HG03442 (cell line): ENCODE data around the gene MLPH.

Source experiments
- ATAC-seq: cut with Tn5 transposase; IDR thresholded peaks from one replicate; pipeline ENCODE4 v1.9.1; 2021; ENCODE audit warnings: mild to moderate bottlenecking, moderate library complexity; ENCODE audit not compliant: unreplicated experiment

Gene MLPH, protein sequence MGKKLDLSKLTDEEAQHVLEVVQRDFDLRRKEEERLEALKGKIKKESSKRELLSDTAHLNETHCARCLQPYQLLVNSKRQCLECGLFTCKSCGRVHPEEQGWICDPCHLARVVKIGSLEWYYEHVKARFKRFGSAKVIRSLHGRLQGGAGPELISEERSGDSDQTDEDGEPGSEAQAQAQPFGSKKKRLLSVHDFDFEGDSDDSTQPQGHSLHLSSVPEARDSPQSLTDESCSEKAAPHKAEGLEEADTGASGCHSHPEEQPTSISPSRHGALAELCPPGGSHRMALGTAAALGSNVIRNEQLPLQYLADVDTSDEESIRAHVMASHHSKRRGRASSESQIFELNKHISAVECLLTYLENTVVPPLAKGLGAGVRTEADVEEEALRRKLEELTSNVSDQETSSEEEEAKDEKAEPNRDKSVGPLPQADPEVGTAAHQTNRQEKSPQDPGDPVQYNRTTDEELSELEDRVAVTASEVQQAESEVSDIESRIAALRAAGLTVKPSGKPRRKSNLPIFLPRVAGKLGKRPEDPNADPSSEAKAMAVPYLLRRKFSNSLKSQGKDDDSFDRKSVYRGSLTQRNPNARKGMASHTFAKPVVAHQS

DNA sequence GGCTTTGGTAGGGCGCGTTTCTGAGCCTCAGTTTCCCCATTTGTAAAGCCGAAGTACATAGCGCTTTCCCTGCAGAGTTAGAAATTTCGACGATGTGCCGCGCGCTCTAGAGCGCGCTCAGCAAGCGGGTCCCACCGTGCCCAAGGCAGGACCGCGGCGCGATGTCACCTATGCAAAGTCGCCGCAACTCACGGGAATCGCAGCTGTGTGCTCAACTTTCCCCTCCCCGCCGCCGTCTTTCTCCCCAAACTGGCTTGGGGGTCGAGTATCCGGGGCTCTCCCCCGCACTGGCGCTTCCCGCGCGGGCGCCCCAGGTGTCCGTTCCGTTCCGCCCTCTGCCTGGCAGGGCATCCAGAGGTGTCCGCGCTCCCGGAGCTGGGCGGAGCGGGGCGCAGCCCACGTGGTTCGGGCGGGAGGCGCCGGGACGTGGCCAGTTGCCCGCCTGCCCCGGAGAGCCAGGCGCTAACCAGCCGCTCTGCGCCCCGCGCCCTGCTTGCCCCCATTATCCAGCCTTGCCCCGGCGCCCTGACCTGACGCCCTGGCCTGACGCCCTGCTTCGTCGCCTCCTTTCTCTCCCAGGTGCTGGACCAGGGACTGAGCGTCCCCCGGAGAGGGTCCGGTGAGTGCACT, at the start of gene MLPH:
MLPH (plus strand) TSS at position 433 of the 630 bp plus-strand sequence. CDS start 6,176 bp downstream, outside the sequence.
- no peak for ATAC-seq

DNA sequence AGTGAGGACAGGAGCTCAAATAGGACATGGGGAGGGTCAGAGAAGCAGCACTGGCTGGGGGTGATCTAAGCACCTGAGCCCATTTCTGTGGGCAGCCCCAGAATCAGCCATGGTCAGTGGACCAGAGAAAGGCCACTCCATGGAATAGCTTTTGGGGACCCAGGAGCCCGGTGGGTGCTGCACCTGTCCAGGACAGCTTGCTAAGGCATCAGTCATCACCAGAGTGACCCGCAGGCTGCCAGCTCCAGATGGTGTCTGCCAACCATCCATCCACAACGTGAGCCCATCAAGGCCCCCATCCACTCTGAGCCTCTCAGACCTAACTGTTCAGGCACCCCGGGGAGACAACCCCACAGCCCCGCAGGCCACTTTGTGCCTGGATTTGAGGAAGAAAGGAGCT, 49.5 kb upstream of the MLPH start:
- no peak for ATAC-seq

DNA sequence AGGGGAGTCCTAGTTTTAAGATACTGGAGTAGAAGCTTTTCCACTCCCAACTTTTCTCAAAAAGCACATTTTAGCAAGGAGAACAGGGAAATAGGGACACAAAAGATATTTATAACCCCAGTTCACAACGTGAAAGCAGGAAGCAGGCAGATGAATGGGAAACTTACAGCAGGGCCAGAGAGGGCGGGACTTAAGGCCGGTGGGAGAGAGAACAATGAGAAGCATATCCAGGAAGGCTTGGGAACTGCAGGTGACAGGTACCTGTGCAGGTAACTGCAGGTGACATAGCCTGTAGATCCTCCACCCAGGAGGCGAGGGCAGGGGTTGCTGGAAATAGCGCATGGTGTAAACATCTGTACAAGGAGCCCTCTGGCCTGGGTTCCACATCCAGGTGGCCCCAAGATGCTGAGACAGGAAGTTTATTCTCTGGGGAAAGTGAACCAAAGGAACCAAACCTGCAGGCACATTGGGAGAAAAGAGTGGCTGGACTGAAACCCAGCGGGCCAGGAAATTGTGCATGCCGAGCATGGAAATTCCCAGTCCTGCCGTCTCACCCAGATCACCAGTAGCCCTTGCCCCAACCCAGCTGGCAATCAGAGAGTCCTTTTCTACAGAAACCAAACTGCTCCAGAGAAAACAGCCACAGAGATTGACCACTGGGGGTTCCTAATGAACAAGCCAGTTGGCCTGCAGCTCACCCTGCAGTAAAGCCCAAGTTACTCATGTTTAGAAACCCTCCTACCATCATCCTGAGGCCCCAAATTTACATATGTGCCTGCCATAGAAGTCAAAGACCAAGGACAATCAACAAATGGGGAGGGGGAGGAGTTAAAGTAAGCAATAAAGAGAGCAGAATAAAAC, 48.7 kb upstream of the MLPH start:
- no peak for ATAC-seq

DNA sequence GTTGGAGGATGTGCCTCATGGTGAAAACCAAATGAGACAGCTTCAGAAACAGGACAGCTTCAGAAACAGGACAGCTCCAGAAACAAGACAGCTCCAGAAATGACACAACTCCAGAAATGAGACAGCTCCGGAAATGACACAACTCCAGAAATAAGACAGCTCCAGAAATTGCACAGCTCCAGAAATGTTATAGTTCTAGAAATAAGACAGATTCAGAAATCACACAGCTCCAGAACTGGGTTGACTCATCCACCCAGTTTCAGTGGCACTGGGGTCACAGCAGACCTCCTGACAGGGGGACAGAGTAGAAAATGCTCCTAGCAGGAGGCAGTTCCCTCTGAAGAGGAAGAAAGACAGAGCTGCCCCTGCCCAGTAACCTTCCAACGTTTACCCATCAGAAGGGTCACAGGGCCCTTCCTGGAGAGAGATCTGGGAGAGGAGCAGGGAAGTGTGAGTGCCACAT, 46.2 kb upstream of the MLPH start:
- ATAC-seq: no peak

DNA sequence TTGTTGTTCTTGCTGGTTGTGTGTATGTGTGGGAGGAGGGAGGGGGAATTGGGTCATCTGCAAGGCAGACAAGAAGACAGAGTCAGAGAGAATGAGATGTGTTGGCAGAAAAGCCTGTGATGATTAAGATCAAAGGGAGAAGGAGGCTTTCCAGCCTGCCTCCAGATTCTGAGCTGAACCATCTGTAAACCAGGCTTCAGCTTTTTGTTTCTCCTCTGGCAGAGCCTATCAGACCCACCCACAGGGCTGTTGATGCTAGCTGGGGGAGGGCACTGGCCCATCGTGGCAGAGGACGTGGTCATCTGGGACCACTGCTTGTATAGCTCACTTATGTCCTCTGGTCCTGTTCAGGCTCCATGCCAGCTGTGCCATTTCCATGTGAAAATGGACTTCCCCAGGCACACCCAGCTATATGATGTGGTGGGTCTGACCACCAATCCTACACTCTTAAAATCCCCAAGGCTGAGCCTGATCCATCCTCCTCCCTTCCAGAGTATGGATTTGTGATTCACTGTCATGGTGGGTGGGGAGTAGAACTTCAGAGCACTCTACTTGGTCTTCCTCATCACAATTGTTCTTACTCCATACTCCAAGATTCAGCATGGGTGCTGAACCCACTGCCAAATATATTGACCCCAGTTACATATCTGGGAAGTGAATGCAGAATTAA, 45.3 kb upstream of the MLPH start:
- ATAC-seq: no peak

DNA sequence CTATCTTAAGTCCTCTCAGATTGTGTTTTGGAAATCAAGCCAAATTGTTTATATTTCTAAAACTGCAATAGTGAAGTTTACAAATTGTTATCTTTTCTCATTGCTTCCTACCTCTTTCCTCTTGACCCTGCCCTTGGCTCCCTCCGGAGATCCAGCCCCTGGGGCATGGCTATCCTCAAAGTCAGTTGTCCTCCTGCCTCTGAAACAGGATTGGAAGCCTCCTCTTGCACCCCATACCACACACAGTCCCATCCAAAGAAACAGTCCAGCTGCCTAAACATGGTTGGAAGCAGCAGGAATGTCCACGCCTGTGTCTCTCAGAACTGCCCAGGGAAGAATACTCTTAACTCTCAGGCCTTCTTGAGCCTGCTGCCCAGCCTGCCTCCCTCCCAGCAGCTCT, 43.0 kb upstream of the MLPH start:
- ATAC-seq: no peak

DNA sequence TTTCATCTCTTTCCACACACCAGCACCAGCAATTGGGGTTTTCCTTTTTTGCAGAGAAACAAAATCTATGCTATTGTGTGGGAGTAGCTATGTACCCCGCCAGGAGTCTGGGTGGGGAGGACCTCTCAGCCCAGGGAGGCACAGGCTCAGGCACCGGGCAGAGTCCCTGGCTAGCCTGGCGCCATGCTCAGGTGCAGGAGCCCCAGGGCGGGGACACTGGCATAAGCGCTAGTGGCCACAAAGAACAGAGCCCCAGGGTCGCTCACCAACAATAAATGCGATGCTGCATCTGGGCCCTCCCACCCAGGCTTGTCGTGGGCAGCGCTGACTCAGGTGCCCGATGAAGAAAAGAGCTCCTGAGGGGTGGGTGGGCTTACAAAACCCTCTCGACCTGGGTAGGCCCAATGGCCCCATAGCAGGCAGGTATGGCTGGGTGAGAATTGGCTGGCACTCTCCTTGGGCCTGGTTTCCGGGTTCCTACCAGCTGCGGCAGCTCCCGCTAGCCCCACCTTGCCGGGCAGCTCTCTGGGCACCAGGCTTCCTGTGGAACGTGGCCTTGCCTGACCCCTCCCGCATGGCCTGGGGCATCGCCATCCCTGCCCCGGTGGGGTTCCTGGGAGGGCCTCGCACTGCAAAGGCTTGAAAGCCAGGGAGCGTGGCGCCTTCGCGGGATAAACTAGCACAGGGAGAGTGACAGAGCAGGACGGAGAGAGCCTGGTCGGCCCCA, 41.3 kb upstream of the MLPH start:
- no peak for ATAC-seq

DNA sequence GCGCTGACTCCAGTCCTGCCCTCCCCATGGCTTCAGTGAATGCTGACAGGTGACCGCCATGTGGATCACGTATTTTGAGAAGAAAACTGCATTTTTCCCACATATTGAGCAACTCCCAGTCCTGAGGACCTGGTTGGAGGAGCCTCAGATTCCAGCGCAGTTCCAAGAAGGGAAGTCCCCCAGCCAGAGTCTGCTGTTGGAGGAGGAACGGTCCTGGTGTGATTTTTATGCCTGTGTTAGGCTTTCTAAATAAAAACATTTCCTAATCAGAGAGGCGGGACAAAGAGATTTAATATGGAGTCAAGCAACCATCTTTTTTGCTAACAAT, 40.7 kb upstream of the MLPH start:
- ATAC-seq: no peak

DNA sequence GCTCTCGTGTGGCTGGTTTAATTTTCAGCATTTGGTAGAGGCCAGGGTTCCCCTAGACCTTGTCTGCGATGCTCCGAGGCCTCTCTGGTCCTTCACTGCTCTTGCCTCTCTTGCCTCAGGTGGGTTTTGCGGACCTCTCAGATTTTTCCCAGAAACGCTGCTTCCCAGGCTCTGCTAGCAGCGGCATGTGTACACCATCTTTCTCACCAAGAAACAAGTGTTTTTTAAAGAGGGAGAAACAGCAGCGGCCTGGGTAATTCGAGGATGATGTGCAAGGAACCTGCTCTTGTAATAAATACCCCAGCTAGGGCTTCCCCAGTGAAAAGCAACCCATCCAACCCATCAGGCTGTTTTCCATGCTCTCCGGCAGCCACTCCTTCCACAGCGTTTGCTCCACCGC, 39.6 kb upstream of the MLPH start:
- no peak for ATAC-seq

DNA sequence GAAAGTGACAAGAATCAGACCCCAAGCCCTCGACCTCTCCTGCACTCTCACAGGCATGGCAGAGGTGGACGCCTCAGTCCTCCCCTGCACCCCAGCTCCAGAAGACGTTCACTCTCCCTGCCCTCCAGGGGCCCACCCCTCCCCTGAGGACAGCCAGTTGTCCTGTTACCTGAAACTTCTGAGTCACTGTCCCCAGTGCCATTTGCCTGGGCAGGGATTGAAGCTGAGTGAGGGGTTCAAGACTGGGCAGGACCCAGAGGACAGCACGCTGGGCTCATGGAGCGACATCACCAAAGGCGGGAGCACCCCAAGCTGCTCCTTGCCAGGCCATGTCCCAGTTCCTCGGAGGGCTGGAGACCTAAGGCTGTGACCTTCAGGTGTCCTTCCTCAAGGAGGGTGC, 38.9 kb upstream of the MLPH start:
- ATAC-seq: no peak

DNA sequence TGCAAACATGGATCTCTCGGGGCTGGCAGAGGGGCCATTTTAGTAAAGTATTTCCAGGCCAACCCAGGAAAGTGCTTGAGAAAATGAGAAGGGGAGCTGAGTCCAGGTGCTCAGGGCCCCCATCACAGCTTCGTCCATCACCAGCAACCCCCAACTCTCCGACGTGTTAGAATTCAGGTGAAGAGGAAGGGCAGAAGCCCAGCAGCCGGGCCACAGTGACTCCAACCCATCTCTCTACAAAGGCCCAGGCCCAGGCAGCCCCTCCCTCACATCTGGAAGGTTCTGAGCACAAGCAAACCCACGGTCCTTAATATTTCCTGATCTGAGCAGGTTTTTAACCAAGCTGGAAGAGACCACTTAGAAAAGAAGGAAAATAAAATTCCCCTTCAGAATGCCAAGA, 38.4 kb upstream of the MLPH start:
- no peak for ATAC-seq

DNA sequence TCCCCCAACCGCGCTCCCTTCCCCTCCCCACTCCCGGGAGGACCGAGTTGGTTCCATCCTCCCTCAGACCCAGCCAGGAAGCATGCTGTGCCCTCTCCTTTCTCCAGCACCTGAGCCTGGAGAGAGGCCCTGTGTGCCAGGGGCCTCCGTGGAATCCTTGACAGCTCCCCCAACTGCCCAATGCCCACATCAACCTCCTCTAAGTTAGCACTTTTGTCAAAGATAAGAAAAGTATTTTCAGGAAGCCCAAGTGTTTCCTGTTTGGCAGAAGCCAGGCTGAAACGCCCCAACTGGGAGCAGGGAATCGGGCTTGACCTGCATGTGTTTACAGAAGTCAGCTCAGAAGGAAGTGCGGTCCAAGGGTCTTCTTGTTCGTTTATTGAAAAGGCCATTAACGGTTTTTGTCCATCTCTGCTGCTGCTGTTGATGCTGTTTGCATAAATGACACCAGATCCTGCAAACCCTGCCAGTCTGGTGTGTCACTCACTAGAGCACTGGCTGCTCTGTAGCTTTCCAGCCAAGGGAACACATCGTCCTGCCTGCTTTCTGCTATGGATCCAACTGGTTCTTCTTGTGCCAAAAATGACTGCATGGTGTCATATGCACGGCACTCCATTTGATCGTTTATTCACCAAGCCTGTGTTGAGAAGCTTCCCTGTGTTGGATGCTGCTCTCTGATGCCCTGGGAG, 37.7 kb upstream of the MLPH start:
- ATAC-seq: no peak

DNA sequence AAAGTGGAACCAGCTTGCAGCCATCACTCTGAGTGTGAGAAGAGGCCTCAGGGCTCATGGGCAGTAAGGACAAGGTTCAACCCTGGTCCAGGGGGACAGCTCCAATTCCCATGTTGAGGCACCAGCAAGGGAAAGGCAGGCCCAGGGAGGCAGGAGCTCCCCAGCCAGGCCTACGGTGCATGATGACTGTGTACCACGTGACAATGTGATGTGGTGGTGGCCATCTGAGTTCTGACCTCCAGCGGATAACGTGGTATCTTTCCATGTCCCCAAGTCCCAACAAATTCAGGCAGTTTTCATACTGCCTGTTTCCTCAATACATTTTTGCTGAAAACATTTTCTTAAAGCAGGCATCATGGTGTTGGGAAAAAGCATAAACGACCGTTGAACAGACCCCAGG, 36.9 kb upstream of the MLPH start:
- ATAC-seq: no peak

DNA sequence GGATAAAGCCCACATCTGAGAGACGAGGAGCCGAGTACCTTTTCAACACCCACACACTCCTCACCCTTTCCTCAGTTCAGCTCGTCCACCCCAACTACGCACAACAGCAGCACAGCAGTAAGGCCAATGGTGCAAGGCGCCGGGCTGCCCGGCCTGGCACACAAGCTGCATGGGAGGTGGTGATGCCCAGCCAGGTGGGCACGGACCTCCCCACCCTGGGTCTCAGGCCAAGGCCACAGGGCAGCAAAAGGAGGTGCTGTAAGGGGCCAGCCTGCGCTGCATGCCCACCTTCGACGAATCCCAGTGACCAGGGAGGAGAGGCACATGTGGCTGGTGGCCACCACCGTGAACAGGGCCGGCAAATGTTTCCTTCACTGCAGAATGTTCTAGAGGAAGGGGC, 36.5 kb upstream of the MLPH start:
- ATAC-seq: no peak

DNA sequence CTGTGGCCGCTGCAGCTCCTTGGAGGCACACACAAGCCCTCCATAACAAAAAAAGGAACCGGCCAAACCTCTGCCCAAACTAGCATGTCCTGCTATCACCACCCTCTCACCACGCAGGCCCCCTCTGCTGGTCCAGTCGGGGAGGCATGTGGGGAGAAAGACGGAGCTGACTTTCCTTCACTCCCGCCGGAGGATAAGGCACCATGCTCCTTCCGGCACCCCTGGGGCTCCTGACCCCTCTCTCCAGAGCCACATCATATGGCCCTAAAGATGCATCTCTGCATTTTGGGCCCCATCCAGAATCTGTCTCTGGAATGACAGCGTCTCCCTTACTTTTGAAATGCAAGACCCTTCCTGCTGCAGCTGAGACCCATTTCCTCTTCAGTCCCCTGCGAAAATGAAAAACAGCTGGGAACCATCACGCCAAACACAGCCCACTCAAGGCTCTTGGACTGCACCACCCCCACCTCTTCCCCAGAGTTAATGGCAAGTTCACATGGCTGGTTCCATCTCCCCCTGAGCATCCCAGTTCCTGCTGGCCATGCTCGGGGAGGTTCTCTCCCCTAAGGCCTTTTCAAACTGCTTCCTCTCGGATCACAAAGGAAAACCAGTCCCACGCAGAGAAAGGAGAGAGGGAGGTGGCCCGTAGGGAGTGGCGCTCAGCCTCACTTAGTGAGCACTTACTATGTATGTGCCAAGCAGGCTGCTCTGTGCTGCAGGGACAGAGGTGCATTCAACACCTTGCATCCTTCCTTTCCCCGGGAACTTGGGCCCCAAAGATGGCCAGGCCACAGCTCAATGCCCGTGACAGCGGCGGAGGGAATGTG, 35.2 kb upstream of the MLPH start:
- ATAC-seq: no peak

DNA sequence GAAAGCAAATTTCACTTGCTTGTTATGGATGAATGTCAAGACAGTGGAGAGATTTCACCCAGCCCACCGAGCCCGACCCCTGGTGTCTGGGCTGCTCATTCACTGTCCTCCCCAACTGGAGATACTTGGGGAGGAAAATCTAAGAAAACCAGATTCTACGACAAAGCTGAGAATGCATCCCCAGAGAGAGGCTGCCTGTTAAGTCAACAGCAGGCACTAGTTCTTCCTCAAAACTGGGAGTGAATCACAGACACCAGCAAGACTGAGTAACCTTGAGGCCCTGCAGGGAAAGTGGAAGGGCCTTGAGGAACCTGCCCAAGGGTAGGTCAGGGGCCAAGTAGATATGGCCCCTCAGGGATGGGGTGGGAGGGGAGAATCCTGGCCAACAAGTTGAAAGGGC, 34.2 kb upstream of the MLPH start:
- ATAC-seq: no peak

DNA sequence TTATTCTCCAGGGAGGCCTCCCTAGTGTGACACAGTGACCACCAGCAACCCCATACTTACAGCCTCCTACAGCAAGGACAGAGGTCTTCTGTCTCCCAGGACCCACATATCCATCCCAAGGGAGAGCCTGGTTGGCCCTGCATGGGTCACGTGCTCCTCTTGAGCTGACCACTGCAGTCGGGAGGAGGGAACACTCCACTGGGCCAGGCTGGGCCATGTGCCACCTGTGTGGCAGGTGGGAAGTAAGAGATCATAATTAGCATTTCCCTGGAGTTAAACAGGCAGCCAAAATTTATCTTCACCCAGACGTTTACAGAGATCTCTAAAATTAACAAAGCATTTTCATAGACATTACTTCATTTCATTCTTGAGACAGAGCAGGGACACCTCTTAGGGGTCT, 33.4 kb upstream of the MLPH start:
- ATAC-seq: no peak

DNA sequence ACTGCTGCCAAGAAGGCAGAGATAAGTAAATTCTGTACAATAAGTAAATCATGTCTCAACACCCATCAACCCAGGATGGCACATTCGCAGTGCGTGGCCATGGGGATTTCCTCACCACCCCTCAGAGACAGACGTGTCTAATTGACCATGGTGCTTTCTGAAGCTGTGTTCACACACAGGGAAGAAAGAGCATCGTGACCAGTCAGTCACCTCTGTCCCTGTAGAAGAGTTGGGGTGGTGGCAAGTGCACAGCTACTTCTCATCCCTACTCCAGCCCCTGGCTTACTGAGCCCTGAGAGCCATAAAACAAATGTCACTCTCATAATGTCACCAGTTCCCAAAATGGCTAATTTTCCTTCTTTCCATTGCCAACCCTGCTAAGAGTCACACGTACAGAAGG, 31.3 kb upstream of the MLPH start:
- no peak for ATAC-seq
